HAP-1 (cell line): Measurements from ENCODE around the gene GAST.
"Not testable (repeated sequence)": the region's sequence is repeated elsewhere in the genome, so short reads cannot be mapped to it uniquely, and the experiment has no call there.

ENCODE experiments used
- DNase-seq, 2 experiments: peaks; one replicate each; pipeline ENCODE4 v3.0.0-alpha.2; 2016 to 2020; ENCODE audit warnings: low spot score in 2 of 2
- H3K27me3 ChIP-seq: fragments of 250-450 bp; sonication (Bioruptor Pico); 2 replicates; pipeline ENCODE4 v1.5.1; 2020; ENCODE audit warnings: low read depth, mild to moderate bottlenecking, moderate library complexity
- H3K36me3 ChIP-seq: fragments of 250-450 bp; sonication (Bioruptor Pico); replicated peaks from 2 replicates; pipeline ENCODE4 v1.5.1; 2020; ENCODE audit warnings: mild to moderate bottlenecking
- H3K4me1 ChIP-seq: fragments of 250-450 bp; sonication (Bioruptor Pico); 2 replicates; pipeline ENCODE4 v1.5.1; 2020; ENCODE audit warnings: mild to moderate bottlenecking
- H3K4me3 ChIP-seq: fragments of 250-450 bp; sonication (Bioruptor Pico); 2 replicates; pipeline ENCODE4 v1.5.1; 2020; ENCODE audit warnings: mild to moderate bottlenecking, moderate library complexity
- H3K9me3 ChIP-seq: fragments of 250-450 bp; sonication (Bioruptor Pico); 2 replicates; pipeline ENCODE4 v1.5.1; 2020; ENCODE audit warnings: mild to moderate bottlenecking, moderate library complexity
- in situ Hi-C: fragments of 300-500 bp; cut with MboI; formaldehyde crosslinking; loops from 3 replicates; pipeline ENCODE4 v1.14.3; 2020; ENCODE audit warnings: low sequenced_read_pairs, inconsistent platforms, mixed read lengths

GAST gene

DNA sequence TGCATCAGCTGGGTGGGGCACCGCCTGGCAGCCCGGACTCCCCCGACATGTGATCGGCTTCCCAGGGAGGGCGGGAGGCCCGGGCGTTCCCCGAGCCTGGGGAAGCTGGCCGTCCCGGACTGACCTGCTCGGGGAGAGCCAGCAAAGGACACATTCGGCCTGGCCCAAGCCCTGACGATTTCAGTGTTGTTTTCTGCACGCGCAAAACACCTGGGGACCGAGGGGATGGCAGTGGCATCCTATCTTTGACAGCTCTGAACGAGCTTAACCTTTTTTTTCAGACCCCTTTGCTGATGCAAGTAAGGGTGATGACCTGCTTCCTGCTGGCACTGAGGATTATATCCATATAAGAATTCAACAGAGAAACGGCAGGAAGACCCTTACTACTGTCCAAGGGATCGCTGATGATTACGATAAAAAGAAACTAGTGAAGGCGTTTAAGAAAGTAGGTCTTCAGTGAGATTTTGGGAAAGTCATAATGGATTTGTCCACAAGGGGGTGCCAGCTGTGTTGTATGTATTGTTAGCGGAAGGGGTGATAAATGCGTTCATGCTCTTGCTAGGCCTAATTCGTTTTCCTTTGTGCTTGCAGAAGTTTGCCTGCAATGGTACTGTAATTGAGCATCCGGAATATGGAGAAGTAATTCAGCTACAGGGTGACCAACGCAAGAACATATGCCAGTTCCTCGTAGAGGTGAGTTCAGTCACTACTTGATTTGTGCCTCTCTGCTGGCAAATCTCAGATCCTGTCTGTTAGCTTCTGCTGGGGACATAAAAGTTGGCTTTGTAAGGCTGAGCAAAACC, 22.4 kb upstream of the GAST start:
- peak overlapping the region; percentile 100 for H3K4me3 ChIP-seq
- peak; percentile 52 to 77 for DNase-seq
- H3K4me1 ChIP-seq = peaks cover 10% of the 10 kb centered on the region
- in situ Hi-C loops = no loop called here
- no peaks in the 10 kb centered on the region for H3K27me3 ChIP-seq
- no peaks in the 10 kb centered on the region for H3K9me3 ChIP-seq
- peaks cover 50% of the 10 kb centered on the region for H3K36me3 ChIP-seq

DNA sequence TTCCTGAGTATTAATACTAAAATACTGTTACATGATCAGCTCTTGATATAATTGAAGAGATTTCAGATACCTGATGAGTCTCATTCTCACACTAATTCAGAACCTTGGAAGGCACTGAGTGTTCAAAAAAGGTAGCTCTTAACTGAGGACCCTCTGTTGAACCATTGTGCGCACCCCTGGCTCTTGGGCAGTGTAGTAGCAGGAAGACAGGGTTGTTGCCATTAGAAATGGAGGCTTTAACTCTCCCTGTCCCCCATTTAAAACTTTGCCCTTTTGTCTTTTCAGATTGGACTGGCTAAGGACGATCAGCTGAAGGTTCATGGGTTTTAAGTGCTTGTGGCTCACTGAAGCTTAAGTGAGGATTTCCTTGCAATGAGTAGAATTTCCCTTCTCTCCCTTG, 21.6 kb upstream of the GAST start:
- Histone ChIP-seq H3K4me1 (peaks cover 10% of the 10 kb centered on the region), H3K9me3 (no peaks in the 10 kb centered on the region), H3K36me3 (peaks cover 50% of the 10 kb centered on the region), H3K27me3 (no peaks in the 10 kb centered on the region), H3K4me3 (peak overlapping the region; percentile 100)
- in situ Hi-C loops = no loop called here
- no peak for DNase-seq

DNA sequence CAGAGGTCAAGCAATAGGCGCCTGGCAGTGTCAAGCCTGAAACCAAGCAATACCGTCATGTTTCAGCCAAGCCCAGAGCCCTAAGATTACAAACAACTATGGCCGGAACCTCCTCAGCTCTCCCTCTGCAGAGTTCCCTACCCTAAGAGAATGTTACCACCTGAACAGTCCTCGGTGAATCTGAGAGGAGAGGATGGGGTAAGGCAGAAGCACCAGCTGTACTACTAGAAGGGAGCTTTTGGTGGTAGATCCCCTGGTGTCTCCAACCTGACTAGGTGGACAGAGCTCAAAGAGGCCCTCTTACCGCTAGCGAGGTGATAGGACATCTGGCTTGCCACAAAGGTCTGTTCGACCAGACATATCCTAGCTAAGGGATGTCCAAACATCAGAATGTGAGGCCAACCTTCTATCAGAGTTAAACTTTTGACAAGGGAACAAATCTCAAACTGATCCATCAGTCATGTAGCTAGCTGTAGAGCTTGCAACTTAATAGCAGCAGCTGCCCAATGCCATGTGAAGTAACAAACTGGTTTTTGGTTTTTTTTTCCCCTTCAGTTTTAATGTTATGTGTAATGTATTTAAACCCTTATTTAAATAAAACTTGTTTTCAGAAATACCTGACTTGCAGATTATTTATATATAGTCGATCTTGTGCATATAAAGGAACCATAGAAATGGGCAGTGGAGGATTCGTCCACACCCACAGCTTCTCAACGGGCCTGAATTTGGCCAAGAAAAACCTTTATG, 20.9 kb upstream of the GAST start:
- H3K36me3 ChIP-seq = peaks cover 50% of the 10 kb centered on the region
- no peak overlapping the region for H3K4me3 ChIP-seq
- no peaks in the 10 kb centered on the region for H3K9me3 ChIP-seq
- in situ Hi-C loops = no loop called here
- H3K27me3 ChIP-seq = no peaks in the 10 kb centered on the region
- H3K4me1 ChIP-seq = peaks cover 10% of the 10 kb centered on the region
- peak in 1 of 2 experiments; percentile 26 for DNase-seq

DNA sequence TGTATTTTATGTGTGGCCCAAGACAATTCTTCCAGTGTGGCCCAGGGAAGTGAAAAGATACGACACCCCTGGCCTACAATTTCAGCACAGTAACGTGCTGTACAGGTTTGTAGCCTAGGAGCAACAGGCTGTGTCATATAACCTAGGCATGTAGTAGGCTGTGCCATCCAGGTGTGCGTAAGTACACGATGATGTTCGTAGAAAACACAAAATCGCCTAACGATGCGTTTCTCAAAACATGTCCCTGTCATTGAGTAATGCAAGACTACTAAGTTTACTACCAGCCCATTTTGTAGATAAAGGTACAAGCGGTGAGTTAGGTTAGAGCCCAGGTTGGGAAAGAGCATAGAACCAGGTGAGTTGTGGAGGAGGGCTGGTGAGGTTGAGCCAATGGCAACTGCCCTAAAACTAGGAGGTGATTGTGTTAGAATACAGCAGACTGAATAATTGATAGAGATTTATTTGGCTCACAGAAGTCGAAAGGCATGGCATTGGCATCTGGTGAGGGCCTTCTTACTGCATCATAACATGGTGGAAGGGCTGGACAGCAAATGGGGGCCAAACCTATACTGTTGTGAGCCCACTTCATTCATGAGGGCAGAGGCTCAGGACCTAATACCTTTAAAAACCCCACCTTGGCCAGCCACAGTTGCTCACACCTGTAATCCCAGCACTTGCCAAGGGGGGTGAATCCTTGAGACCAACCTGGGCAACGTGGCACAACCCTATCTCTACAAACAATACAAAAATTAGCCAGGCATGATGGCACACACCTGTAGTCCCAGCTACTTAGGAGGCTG, 19.2 kb upstream of the GAST start:
- no peaks in the 10 kb centered on the region for H3K9me3 ChIP-seq
- H3K27me3 ChIP-seq = no peaks in the 10 kb centered on the region
- H3K4me1 ChIP-seq = peaks cover 11% of the 10 kb centered on the region
- DNase-seq = no peak
- no peak overlapping the region for H3K4me3 ChIP-seq
- in situ Hi-C loops = no loop called here
- H3K36me3 ChIP-seq = peaks cover 50% of the 10 kb centered on the region

DNA sequence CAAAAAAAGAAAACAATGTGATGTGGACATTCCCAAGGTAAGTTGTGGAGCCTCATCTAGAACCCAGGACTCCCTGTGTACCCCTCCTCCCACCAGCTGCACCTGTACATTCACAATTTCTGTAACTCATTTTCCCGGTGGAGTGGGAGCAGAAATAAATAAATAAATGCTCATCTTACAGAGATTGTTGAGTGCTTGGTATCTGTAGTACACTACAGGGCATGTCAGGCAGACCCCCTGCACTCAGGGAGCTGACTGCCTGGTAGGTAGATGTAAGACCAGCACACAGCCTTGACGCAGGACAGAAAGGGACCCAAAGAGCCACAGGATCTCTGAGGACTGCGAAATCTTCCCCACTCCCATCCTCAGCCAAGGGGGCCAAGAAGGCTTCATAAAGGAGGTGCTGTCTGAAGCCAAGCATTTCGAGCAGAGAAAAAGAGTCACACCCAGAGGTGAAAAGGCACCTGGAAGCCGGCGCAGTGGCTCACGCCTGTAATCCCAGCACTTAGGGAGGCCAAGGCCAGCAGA, 16.9 kb upstream of the GAST start:
- Histone ChIP-seq H3K4me1 (peaks cover 4% of the 10 kb centered on the region; the same call in 1 of the 2 replicates), H3K9me3 (no peaks in the 10 kb centered on the region), H3K36me3 (peaks cover 35% of the 10 kb centered on the region), H3K27me3 (no peaks in the 10 kb centered on the region), H3K4me3 (no peak overlapping the region)
- no peak for DNase-seq
- in situ Hi-C loops = no loop called here

DNA sequence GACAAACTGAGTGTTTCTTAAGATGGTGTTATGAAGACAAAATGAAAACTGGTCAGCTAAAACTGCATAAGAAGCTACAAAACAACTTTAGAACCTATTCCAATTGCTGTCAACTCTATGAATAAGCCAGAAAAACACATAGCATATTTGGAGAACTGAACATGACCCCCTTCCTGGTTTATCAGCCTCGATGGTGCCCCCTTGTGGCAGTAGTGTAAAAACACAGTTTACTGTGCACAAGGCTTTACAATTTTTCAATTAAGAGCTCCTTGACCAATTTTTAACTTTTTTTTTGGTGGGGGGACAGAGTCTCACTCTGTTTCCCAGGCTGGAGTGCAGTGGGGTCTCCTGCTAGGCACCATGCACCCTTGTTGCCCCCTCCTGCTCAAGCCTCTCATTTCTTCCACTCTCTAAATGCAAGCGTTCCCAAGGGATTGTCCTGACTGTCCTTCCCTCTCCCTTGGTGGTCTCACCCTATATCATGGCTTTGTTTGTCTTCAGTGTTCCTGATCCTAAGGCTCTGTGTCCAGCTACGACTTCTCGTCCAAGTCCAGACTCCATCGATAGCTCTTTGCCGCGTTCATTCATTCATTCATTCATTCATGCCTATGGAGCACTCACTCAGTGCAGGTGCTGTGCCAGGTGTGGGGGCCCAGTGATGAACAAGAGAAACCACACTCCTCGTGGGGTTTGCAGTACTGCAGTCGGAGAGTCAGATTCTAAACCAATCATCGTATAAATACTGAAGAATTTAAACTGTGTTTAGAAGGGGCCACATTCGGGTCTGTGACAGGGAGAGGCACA, 16.0 kb upstream of the GAST start:
- Histone ChIP-seq H3K9me3 (no peaks in the 10 kb centered on the region), H3K4me3 (no peak overlapping the region), H3K36me3 (peaks cover 25% of the 10 kb centered on the region), H3K4me1 (0 out of 2 replicates have a peak, but pooled peaks cover 4% of the 10 kb centered on the region), H3K27me3 (no peaks in the 10 kb centered on the region)
- peak; percentile 81 to 85 for DNase-seq
- in situ Hi-C loops = no loop called here

DNA sequence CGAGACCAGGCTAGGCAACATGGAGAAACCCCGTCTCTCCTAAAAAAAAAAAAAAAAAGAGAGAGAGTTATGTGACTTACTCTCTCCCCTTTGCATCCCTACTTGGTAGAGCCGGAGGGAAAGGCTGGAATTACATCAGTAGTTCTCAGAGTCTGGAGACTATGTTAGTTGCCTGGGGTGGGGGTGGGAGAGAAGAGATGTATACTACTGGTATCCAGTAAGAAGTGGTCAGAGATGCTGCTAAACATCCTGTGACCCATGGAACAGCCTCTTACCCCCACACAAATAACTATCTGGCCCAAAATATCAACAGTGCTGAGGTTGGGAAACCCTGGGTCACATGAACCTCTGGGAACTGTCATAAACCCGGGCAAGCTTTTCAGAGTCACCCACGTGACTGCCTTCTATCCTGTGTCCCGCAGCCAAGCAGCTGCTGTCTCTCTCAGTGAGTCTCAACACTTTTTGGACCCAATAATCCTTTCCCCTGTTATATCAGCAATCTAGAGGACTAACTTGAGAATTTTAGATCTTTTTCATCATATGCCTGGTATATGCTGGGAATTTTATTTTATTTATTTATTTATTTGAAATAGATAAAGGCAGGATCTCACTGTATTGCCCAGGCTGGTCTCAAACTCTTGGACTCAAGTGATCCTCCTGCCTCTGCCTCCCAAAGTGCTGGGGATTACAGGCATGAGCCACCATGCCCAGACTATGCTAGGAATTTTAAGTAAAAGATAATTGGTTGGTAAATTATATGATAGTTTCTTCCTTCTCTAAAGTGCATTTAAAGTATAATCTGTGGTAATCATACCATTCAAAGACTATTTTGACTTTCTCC, 14.8 kb upstream of the GAST start:
- no peaks in the 10 kb centered on the region for H3K27me3 ChIP-seq
- H3K9me3 ChIP-seq = no peaks in the 10 kb centered on the region
- H3K36me3 ChIP-seq = peaks cover 14% of the 10 kb centered on the region
- in situ Hi-C loops = no loop called here
- no peak overlapping the region for H3K4me3 ChIP-seq
- peak in 1 of 2 experiments; percentile 29 for DNase-seq
- 0 out of 2 replicates have a peak, but pooled peaks cover 4% of the 10 kb centered on the region for H3K4me1 ChIP-seq

DNA sequence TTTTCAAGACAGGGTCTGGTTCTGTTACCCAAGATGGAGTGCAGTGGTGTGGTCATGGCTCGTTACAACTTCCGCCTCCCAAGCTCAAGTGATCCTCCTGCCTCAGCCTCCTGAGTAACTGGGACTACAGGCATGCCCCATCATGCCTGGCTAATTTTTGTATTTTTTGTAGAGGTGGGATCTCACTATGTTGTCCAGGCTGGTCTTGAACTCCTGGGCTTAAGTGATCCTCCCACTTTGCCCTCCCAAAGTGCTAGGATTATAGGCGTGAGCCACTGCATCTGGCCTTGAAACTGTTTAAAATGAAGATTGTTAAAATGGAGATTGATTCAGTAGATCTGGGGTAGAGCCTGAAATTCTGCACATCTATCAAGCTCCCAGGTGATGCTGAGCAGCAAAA, 11.3 kb upstream of the GAST start:
- H3K9me3 ChIP-seq, H3K27me3 ChIP-seq, DNase-seq, in situ Hi-C loops, H3K4me3 ChIP-seq, H3K36me3 ChIP-seq: not testable (repeated sequence)
- H3K4me1 ChIP-seq = peaks cover 14% of the 10 kb centered on the region

DNA sequence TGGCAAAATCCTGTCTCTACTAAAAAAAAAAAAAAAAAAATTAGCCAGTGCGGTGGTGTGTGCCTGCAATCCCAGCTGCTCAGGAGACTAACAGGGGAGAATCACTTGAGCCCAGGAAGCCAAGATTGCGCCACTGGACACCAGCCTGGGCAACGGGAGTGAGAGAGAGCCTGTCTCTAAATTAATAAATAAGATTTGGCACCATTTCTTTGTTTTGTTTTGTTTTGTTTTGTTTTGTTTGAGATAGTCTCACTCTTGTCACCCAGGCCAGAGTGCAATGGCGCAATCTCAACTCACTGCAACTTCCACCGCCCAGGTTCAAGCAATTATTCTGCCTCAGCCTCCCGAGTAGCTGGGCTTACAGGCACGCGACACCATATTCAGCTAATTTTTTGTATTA, 9.4 kb upstream of the GAST start:
- Histone ChIP-seq H3K4me3 (no peak overlapping the region), H3K27me3 (no peaks in the 10 kb centered on the region), H3K9me3 (no peaks in the 10 kb centered on the region), H3K36me3 (no peaks in the 10 kb centered on the region), H3K4me1 (peaks cover 14% of the 10 kb centered on the region)
- no peak for DNase-seq
- in situ Hi-C loops = no loop called here

DNA sequence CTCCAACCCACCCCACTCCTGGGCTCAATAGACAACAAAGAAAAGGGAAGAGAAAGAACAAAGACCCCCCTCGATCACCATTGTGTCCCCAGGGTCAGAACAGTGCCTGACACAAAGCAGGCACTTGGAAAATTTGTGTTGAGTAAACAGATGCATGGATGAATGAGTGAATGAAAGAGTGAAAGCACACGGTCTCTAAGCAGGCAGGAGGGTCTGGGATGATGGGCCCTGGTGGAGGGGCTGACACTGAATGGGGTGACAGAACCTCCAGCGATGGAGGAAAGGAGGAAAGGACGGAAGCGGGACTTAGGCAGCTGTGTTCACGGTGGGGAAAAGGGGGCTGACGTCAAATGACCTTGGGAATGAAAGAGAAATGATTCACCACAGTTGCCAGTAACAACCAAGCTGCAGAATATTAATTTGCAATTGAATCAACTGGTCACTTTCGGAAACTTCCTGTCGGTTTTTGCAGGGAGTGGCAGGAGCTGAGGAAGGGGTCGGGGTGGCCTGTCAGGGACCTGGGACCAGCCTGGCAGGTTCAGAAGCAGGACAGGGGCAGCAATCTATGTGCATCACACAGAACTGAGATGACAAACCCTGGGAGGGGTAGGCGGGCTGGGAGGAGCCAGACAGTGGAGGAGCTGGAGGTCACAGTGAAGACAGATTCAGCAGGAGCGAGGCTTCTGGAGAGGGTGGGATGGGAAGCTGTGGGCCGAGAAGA, 6.7 kb upstream of the GAST start:
- peak; percentile 63 to 64 for DNase-seq
- Histone ChIP-seq H3K36me3 (no peaks in the 10 kb centered on the region), H3K27me3 (no peaks in the 10 kb centered on the region), H3K4me3 (no peak overlapping the region), H3K9me3 (no peaks in the 10 kb centered on the region), H3K4me1 (peaks cover 14% of the 10 kb centered on the region)
- in situ Hi-C loops = no loop called here

DNA sequence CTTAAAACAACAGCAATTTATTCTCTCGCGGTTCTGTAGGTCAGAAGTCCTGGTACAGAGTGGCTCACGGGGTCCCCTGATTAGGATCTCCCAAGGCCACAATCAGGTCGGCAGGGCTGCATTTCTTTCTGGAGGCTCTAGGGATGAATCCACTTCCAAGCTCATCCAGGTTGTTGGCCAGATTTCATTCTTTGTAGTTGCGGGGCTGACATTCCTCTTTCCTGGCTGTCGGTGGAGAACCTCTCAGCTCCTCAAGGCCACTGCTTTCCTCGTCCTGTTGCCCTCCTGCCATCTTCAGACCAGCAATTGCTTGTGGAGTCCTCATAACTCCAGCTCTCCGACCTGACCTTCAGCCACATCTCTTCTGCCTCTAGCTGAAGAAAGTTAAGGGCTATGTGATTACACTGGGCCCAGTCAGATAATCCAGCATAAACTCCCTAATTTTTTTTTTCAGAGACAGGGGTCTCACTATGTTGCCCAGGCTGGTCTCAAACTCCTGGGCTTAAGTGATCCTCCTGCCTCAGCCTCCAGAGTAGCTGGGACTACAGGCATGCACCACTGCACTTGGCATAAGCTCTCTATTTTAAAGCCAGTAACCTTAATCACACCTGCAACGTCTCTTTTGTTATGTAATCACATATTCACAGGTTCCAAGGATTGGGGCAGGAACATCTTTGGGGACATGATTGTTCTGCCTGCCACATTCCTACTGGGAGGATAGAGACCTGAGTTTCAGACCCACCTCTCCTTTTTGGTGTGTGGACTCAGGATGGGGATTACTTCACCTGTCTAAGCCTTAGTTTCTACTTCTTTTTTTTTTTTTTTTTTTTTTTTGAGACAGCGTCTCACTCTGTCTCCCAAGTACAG, 4.1 kb upstream of the GAST start:
- DNase-seq = no peak

More for the DNA sequence above, 4.1 kb upstream of the GAST start:
- Histone ChIP-seq H3K4me3 (no peak overlapping the region), H3K4me1 (peaks cover 14% of the 10 kb centered on the region), H3K27me3 (no peaks in the 10 kb centered on the region), H3K36me3 (no peaks in the 10 kb centered on the region), H3K9me3 (no peaks in the 10 kb centered on the region)
- in situ Hi-C loops = no loop called here
